H1 (cell line): ENCODE measurements around the gene SH3RF2.

Experiments used
- ATF2 ChIP-seq: IDR thresholded peaks from 2 replicates; pipeline ENCODE4 v1.6.1; 2012; ENCODE audit warnings: low read length, inconsistent platforms
- BCL11A ChIP-seq, 2 experiments: IDR thresholded peaks; one replicate each; pipeline ENCODE4 v1.6.1; 2011; ENCODE audit warnings: low read depth in 2 of 2, low read length in 2 of 2, mild to moderate bottlenecking in 2 of 2
- CBX5 ChIP-seq: fragments of 300-800, 300-1000 bp; sonication (generic); IDR thresholded peaks from 2 replicates; pipeline ENCODE4 v1.7.1; 2016; ENCODE audit warnings: antibody characterized with exemption, low read length, low read depth
- CEBPB ChIP-seq: IDR thresholded peaks from 2 replicates; pipeline ENCODE4 v1.6.1; 2012; ENCODE audit warnings: low read depth, low read length
- CTCF ChIP-seq, 3 experiments: IDR thresholded peaks; 1 replicate in 2 of 3; 2 replicates in 1 of 3; pipeline versions ENCODE4 v1.5.1 to v1.6.1; 2011; ENCODE audit warnings: low read length in 3 of 3, mild to moderate bottlenecking in 3 of 3, inconsistent platforms in 2 of 3, low read depth in 1 of 3, moderate library complexity in 1 of 3; ENCODE audit not compliant: insufficient read depth in 1 of 3; ENCODE audit errors: control extremely low read depth in 1 of 3
- EP300 ChIP-seq, 2 experiments: IDR thresholded peaks; 1 replicate in 1 of 2; 2 replicates in 1 of 2; pipeline ENCODE4 v1.6.1; 2011 to 2012; ENCODE audit warnings: low read depth in 2 of 2, low read length in 2 of 2, mild to moderate bottlenecking in 2 of 2, borderline replicate concordance in 1 of 2, inconsistent platforms in 1 of 2, moderate library complexity in 1 of 2
- EZH2 ChIP-seq: fragments of 200-600 bp; sonication (generic); IDR thresholded peaks from 2 replicates; pipeline ENCODE4 v1.7.1; 2012; ENCODE audit warnings: low read depth, mild to moderate bottlenecking, moderate library complexity, low read length, inconsistent platforms; ENCODE audit not compliant: severe bottlenecking
- MAX ChIP-seq: IDR thresholded peaks from 2 replicates; pipeline ENCODE4 v1.6.1; 2012; ENCODE audit warnings: inconsistent platforms
- POLR2A ChIP-seq, 2 experiments: IDR thresholded peaks; 1 replicate in 1 of 2; 2 replicates in 1 of 2; pipeline ENCODE4 v1.6.1; 2011; ENCODE audit warnings: low read depth in 2 of 2, low read length in 2 of 2, mild to moderate bottlenecking in 2 of 2; ENCODE audit errors: control extremely low read depth in 1 of 2
- RNF2 ChIP-seq: fragments of 200-900, 300-1000 bp; sonication (generic); IDR thresholded peaks from 2 replicates; pipeline ENCODE4 v1.7.1; 2016; ENCODE audit warnings: borderline replicate concordance, low read depth, mild to moderate bottlenecking, antibody characterized with exemption, low read length; ENCODE audit not compliant: poor library complexity, severe bottlenecking; ENCODE audit errors: missing control alignments
- SUZ12 ChIP-seq: fragments of 200-600 bp; sonication (generic); IDR thresholded peaks from 2 replicates; pipeline ENCODE4 v1.6.1; 2012; ENCODE audit warnings: mild to moderate bottlenecking, inconsistent platforms, low read length, moderate library complexity, mixed read lengths
- TBP ChIP-seq: IDR thresholded peaks from 2 replicates; pipeline ENCODE4 v1.6.1; 2011; ENCODE audit warnings: low read depth, low read length, improper control_type of control experiment
- YY1 ChIP-seq: IDR thresholded peaks from 2 replicates; pipeline ENCODE4 v1.6.1; 2011; ENCODE audit warnings: low read depth, mild to moderate bottlenecking, low read length

- no peak for TF ChIP-seq BCL11A (IDR thresholded peaks at IDR 0.05; ENCODE audit: low read depth in 2 of 2, low read length in 2 of 2)
- TF ChIP-seq SUZ12, result no peak
- TF ChIP-seq CTCF (IDR thresholded peaks at IDR 0.05; ENCODE audit: control extremely low read depth in 1 of 3, insufficient read depth in 1 of 3, low read depth in 1 of 3, low read length in 3 of 3), result no peak
- no peak for TF ChIP-seq ATF2
- TF ChIP-seq CEBPB, result no peak
- no peak for TF ChIP-seq POLR2A (IDR thresholded peaks at IDR 0.05; ENCODE audit: control extremely low read depth in 1 of 2, low read depth in 2 of 2, low read length in 2 of 2)
- TF ChIP-seq EP300 (IDR thresholded peaks at IDR 0.05; ENCODE audit: borderline replicate concordance in 1 of 2, low read depth in 2 of 2, low read length in 2 of 2), result no peak
- no peak for TF ChIP-seq EZH2
- TF ChIP-seq CBX5, result no peak
- no peak for TF ChIP-seq TBP
- no peak for TF ChIP-seq MAX
- TF ChIP-seq RNF2, result no peak
- no peak for TF ChIP-seq YY1
Measured at GRCh38 chr5:146060221-146060585, 123.8 kb downstream of the SH3RF2 start.
